ENCODE results near the gene ACAD10. TPM values are rescaled to one million over a fixed set of nuclear protein-coding genes. Genes with fewer than 3 reads are reported as not detected.

Gene ACAD10
- total RNA-seq, 2 experiments from 2014 or later: 22.5 to 24.2 TPM

- intact Hi-C loops (cut with micrococcal nuclease): loop anchor here (5.0 to 10.0 kb wide), 2 partner anchors 43 to 1205 kb away; partner anchors contain the start of gene OAS2
- CTCF ChIA-PET: interaction anchor here (1.4 kb wide), 1 partner anchor 43 kb away, joined by 4 read pairs; no protein-coding TSS in a partner anchor
Measured at GRCh38 chr12:111769599-111769998, 83.7 kb downstream of the ACAD10 start.

GRCh38 chr12:111773801-111774551 lies 88.1 kb downstream of the ACAD10 start:
- CTCF ChIA-PET: no interaction called here
- POLR2A ChIA-PET: no interaction called here
- intact Hi-C loops (cut with micrococcal nuclease): no loop called here
- Mint-ChIP-seq H3K27ac (no peak overlapping the region), H3K36me3 (no peaks in the 10 kb centered on the region), H3K9me3 (no peaks in the 10 kb centered on the region), H3K4me1 (ENCODE audit: low read depth) (peaks cover 3% of the 10 kb centered on the region), H3K27me3 (peaks cover 8% of the 10 kb centered on the region), H3K4me3 (no peak overlapping the region)
- DNase-seq: no peak

More at GRCh38 chr12:111769599-111769998, 83.7 kb downstream of the ACAD10 start:
- Mint-ChIP-seq H3K4me3 (no peak overlapping the region), H3K9me3 (no peaks in the 10 kb centered on the region), H3K27ac (no peak overlapping the region), H3K4me1 (ENCODE audit: low read depth) (peaks cover 12% of the 10 kb centered on the region), H3K27me3 (peaks cover 23% of the 10 kb centered on the region), H3K36me3 (peaks cover 2% of the 10 kb centered on the region)
- DNase-seq: no peak
- POLR2A ChIA-PET: no interaction called here

GRCh38 chr12:111775205-111776193 lies 89.6 kb downstream of the ACAD10 start:
- POLR2A ChIA-PET: no interaction called here
- peaks cover 8% of the 10 kb centered on the region for H3K27me3 Mint-ChIP-seq
- intact Hi-C loops (cut with micrococcal nuclease): no loop called here
- H3K9me3 Mint-ChIP-seq: no peaks in the 10 kb centered on the region
- no peak for DNase-seq
- CTCF ChIA-PET: no interaction called here
- no peak overlapping the region for H3K27ac Mint-ChIP-seq
- no peak overlapping the region for H3K4me3 Mint-ChIP-seq
- H3K36me3 Mint-ChIP-seq: no peaks in the 10 kb centered on the region
- peaks cover 3% of the 10 kb centered on the region for H3K4me1 Mint-ChIP-seq (ENCODE audit: low read depth)

GRCh38 chr12:111776836-111777344 lies 91.0 kb downstream of the ACAD10 start:
- no peak for DNase-seq
- ChIA-PET CTCF (interaction anchor here (1.4 kb wide), 1 partner anchor 36 kb away, joined by 5 read pairs; no protein-coding TSS in a partner anchor), POLR2A (interaction anchor here (1.1 kb wide), 1 partner anchor 14 kb away, joined by 3 read pairs; no protein-coding TSS in a partner anchor)
- H3K4me1 Mint-ChIP-seq (ENCODE audit: low read depth): peaks cover 3% of the 10 kb centered on the region
- H3K4me3 Mint-ChIP-seq: no peak overlapping the region
- peaks cover 8% of the 10 kb centered on the region for H3K27me3 Mint-ChIP-seq
- no peaks in the 10 kb centered on the region for H3K36me3 Mint-ChIP-seq
- intact Hi-C loops (cut with micrococcal nuclease): no loop called here
- no peak overlapping the region for H3K27ac Mint-ChIP-seq
- H3K9me3 Mint-ChIP-seq: peaks cover 7% of the 10 kb centered on the region

- intact Hi-C loops (cut with micrococcal nuclease): no loop called here
- Mint-ChIP-seq H3K36me3 (no peaks in the 10 kb centered on the region), H3K27ac (no peak overlapping the region), H3K4me3 (no peak overlapping the region), H3K27me3 (peaks cover 8% of the 10 kb centered on the region), H3K4me1 (ENCODE audit: low read depth) (peaks cover 3% of the 10 kb centered on the region), H3K9me3 (peaks cover 7% of the 10 kb centered on the region)
- ChIA-PET POLR2A (interaction anchor here (1.1 kb wide), 1 partner anchor 14 kb away, joined by 3 read pairs; no protein-coding TSS in a partner anchor), CTCF (interaction anchor here (1.4 kb wide), 1 partner anchor 35 kb away, joined by 5 read pairs; no protein-coding TSS in a partner anchor)
- DNase-seq: no peak
Measured at GRCh38 chr12:111777345-111778045, 91.6 kb downstream of the ACAD10 start.

GRCh38 chr12:111780166-111780565 lies 94.3 kb downstream of the ACAD10 start:
- Mint-ChIP-seq H3K4me3 (no peak overlapping the region), H3K9me3 (peaks cover 7% of the 10 kb centered on the region), H3K4me1 (ENCODE audit: low read depth) (peaks cover 3% of the 10 kb centered on the region), H3K27ac (no peak overlapping the region), H3K36me3 (no peaks in the 10 kb centered on the region), H3K27me3 (peaks cover 3% of the 10 kb centered on the region)
- ChIA-PET POLR2A (no interaction called here), CTCF (no interaction called here)
- no peak for DNase-seq
- intact Hi-C loops (cut with micrococcal nuclease): no loop called here

GRCh38 chr12:111780615-111781014 lies 94.8 kb downstream of the ACAD10 start:
- intact Hi-C loops (cut with micrococcal nuclease): no loop called here
- CTCF ChIA-PET: no interaction called here
- Mint-ChIP-seq H3K27me3 (peaks cover 2% of the 10 kb centered on the region), H3K36me3 (no peaks in the 10 kb centered on the region), H3K9me3 (peaks cover 7% of the 10 kb centered on the region), H3K27ac (no peak overlapping the region), H3K4me3 (no peak overlapping the region), H3K4me1 (ENCODE audit: low read depth) (peaks cover 3% of the 10 kb centered on the region)
- POLR2A ChIA-PET: no interaction called here
- no peak for DNase-seq

GRCh38 chr12:111781085-111781658 lies 95.3 kb downstream of the ACAD10 start:
- no peaks in the 10 kb centered on the region for H3K4me1 Mint-ChIP-seq (ENCODE audit: low read depth)
- peaks cover 7% of the 10 kb centered on the region for H3K9me3 Mint-ChIP-seq
- H3K4me3 Mint-ChIP-seq: no peak overlapping the region
- CTCF ChIA-PET: interaction anchor here (1.2 kb wide), 1 partner anchor 32 kb away, joined by 3 read pairs; no protein-coding TSS in a partner anchor
- peaks cover 2% of the 10 kb centered on the region for H3K27me3 Mint-ChIP-seq
- no peak for DNase-seq
- POLR2A ChIA-PET: no interaction called here
- H3K36me3 Mint-ChIP-seq: no peaks in the 10 kb centered on the region
- intact Hi-C loops (cut with micrococcal nuclease): no loop called here
- no peak overlapping the region for H3K27ac Mint-ChIP-seq

GRCh38 chr12:111783046-111783445 lies 97.2 kb downstream of the ACAD10 start:
- H3K27me3 Mint-ChIP-seq: no peaks in the 10 kb centered on the region

GRCh38 chr12:111784953-111785352 lies 99.1 kb downstream of the ACAD10 start:
- H3K27me3 Mint-ChIP-seq: no peaks in the 10 kb centered on the region

More at GRCh38 chr12:111783046-111783445, 97.2 kb downstream of the ACAD10 start:
- no peak overlapping the region for H3K4me3 Mint-ChIP-seq
- H3K4me1 Mint-ChIP-seq (ENCODE audit: low read depth): no peaks in the 10 kb centered on the region
- H3K27ac Mint-ChIP-seq: no peak overlapping the region
- ChIA-PET POLR2A (no interaction called here), CTCF (no interaction called here)
- DNase-seq: no peak
- H3K36me3 Mint-ChIP-seq: no peaks in the 10 kb centered on the region
- intact Hi-C loops (cut with micrococcal nuclease): no loop called here
- peaks cover 7% of the 10 kb centered on the region for H3K9me3 Mint-ChIP-seq

GRCh38 chr12:111785651-111786050 lies 99.8 kb downstream of the ACAD10 start:
- Mint-ChIP-seq H3K36me3 (no peaks in the 10 kb centered on the region), H3K4me3 (no peak overlapping the region), H3K27ac (no peak overlapping the region), H3K27me3 (no peaks in the 10 kb centered on the region), H3K9me3 (peaks cover 7% of the 10 kb centered on the region), H3K4me1 (ENCODE audit: low read depth) (no peaks in the 10 kb centered on the region)
- POLR2A ChIA-PET: no interaction called here
- CTCF ChIA-PET: no interaction called here
- intact Hi-C loops (cut with micrococcal nuclease): no loop called here
- no peak for DNase-seq

More at GRCh38 chr12:111784953-111785352, 99.1 kb downstream of the ACAD10 start:
- Mint-ChIP-seq H3K9me3 (peaks cover 7% of the 10 kb centered on the region), H3K4me1 (ENCODE audit: low read depth) (no peaks in the 10 kb centered on the region), H3K27ac (no peak overlapping the region), H3K36me3 (no peaks in the 10 kb centered on the region), H3K4me3 (no peak overlapping the region)
- DNase-seq: no peak
- ChIA-PET CTCF (no interaction called here), POLR2A (no interaction called here)
- intact Hi-C loops (cut with micrococcal nuclease): no loop called here
